ENCODE measurements around the gene SPATA31D1.

The SPATA31D1 gene

GRCh38 chr9:82031538-82032280 is 43.1 kb downstream of the SPATA31D1 start:
- Histone ChIP-seq H3K36me3 (ENCODE audit: control insufficient read depth, low read length) (no peaks in the 10 kb centered on the region), H3K4me2 (ENCODE audit: low read length) (no peak overlapping the region), H3K27me3 (ENCODE audit: control insufficient read depth, low read length) (no peaks in the 10 kb centered on the region), H3K4me1 (ENCODE audit: control insufficient read depth, low read length) (no peaks in the 10 kb centered on the region), H3K9me3 (ENCODE audit: control insufficient read depth, insufficient read depth, low read length) (no peaks in the 10 kb centered on the region), H3K9me2 (replicated peaks; ENCODE audit: control insufficient read depth, low read length) (no peaks in the 10 kb centered on the region), H3F3A (ENCODE audit: control insufficient read depth, insufficient read depth) (no peaks in the 10 kb centered on the region), H3K4me3 (ENCODE audit: low read length) (no peak overlapping the region), H4K20me1 (ENCODE audit: control insufficient read depth, insufficient read depth, low read depth, low read length) (no peaks in the 10 kb centered on the region), H3K27ac (ENCODE audit: low read depth, low read length) (no peak overlapping the region), H3K79me2 (ENCODE audit: control insufficient read depth, low read length) (no peaks in the 10 kb centered on the region)
- TF ChIP-seq EZH2phosphoT487 (IDR thresholded peaks at IDR 0.05; ENCODE audit: borderline replicate concordance, low read length) (no peak), CTCF (IDR thresholded peaks at IDR 0.05; ENCODE audit: low read depth, low read length, poor library complexity, severe bottlenecking) (no peak)

GRCh38 chr9:82034956-82035731 is 46.6 kb downstream of the SPATA31D1 start:
- Histone ChIP-seq H3K4me2 (ENCODE audit: low read length) (no peak overlapping the region), H4K20me1 (ENCODE audit: control insufficient read depth, insufficient read depth, low read depth, low read length) (no peaks in the 10 kb centered on the region), H3F3A (ENCODE audit: control insufficient read depth, insufficient read depth) (no peaks in the 10 kb centered on the region), H3K9me3 (ENCODE audit: control insufficient read depth, insufficient read depth, low read length) (no peaks in the 10 kb centered on the region), H3K4me3 (ENCODE audit: low read length) (no peak overlapping the region), H3K27ac (ENCODE audit: low read depth, low read length) (no peak overlapping the region), H3K4me1 (ENCODE audit: control insufficient read depth, low read length) (no peaks in the 10 kb centered on the region), H3K36me3 (ENCODE audit: control insufficient read depth, low read length) (no peaks in the 10 kb centered on the region), H3K9me2 (replicated peaks; ENCODE audit: control insufficient read depth, low read length) (no peaks in the 10 kb centered on the region), H3K27me3 (ENCODE audit: control insufficient read depth, low read length) (no peaks in the 10 kb centered on the region), H3K79me2 (ENCODE audit: control insufficient read depth, low read length) (no peaks in the 10 kb centered on the region)
- TF ChIP-seq CTCF (IDR thresholded peaks at IDR 0.05; ENCODE audit: low read depth, low read length, poor library complexity, severe bottlenecking) (no peak), EZH2phosphoT487 (IDR thresholded peaks at IDR 0.05; ENCODE audit: borderline replicate concordance, low read length) (no peak)

- H3K27ac ChIP-seq (ENCODE audit: low read depth, low read length) = no peak overlapping the region
- H3K9me2 ChIP-seq (replicated peaks; ENCODE audit: control insufficient read depth, low read length) = no peaks in the 10 kb centered on the region
- H3F3A ChIP-seq (ENCODE audit: control insufficient read depth, insufficient read depth) = no peaks in the 10 kb centered on the region
- no peak for TF ChIP-seq CTCF (IDR thresholded peaks at IDR 0.05; ENCODE audit: low read depth, low read length, poor library complexity, severe bottlenecking)
- no peak for TF ChIP-seq EZH2phosphoT487 (IDR thresholded peaks at IDR 0.05; ENCODE audit: borderline replicate concordance, low read length)
- H3K36me3 ChIP-seq (ENCODE audit: control insufficient read depth, low read length) = no peaks in the 10 kb centered on the region
- no peaks in the 10 kb centered on the region for H3K9me3 ChIP-seq (ENCODE audit: control insufficient read depth, insufficient read depth, low read length)
- H3K4me2 ChIP-seq (ENCODE audit: low read length) = no peak overlapping the region
- H3K27me3 ChIP-seq (ENCODE audit: control insufficient read depth, low read length) = no peaks in the 10 kb centered on the region
- no peaks in the 10 kb centered on the region for H4K20me1 ChIP-seq (ENCODE audit: control insufficient read depth, insufficient read depth, low read depth, low read length)
- no peaks in the 10 kb centered on the region for H3K4me1 ChIP-seq (ENCODE audit: control insufficient read depth, low read length)
- no peaks in the 10 kb centered on the region for H3K79me2 ChIP-seq (ENCODE audit: control insufficient read depth, low read length)
- H3K4me3 ChIP-seq (ENCODE audit: low read length) = no peak overlapping the region
Observed at GRCh38 chr9:82036086-82036485, 47.5 kb downstream of the SPATA31D1 start.
